GM08714 (cell line): Measurements from ENCODE around the gene INSRR.

Experiments used
- H3K4me3 ChIP-seq: fragments of 200-500 bp; sonication (Bioruptor generic); 2 replicates; pipeline ENCODE4 v1.5.1; 2014; ENCODE audit warnings: mild to moderate bottlenecking, low read length, inconsistent platforms
- ZNF274 ChIP-seq: IDR thresholded peaks from 2 replicates; pipeline ENCODE4 v1.6.1; 2012; ENCODE audit warnings: mild to moderate bottlenecking, low read depth, low read length

INSRR gene

DNA sequence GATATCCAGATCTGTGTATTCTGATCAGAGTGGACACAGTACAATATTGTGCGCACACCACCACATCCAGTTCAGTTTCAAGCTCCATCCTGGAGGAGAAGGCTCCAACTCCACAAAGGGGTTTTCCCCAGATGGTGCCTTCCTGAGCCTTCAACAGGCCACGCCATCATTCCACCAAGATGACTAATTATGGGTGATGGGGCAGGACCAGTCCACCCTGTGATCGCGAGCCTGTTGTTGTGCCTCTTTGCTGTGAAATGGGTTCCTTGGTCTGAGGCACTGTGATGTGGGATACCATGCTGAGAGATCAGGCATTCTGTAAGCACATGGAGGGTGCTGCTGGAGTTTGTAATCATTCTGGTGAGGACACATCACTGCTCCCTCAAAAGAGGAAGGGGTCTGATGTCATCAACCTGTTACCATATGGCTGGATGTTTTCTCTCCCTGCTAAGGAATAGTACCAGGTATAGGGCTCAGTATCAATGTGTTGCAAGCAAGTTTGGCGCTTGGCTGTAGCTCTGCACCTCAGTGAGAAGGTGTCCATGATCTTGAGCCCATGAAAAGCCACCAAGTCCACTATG lies 35.6 kb downstream of the INSRR start:
- H3K4me3 ChIP-seq: no peak overlapping the region
- no peak for TF ChIP-seq ZNF274

GRCh38 chr1:156822680-156823079 lies 36.2 kb downstream of the INSRR start:
- no peak overlapping the region for H3K4me3 ChIP-seq
- TF ChIP-seq ZNF274: no peak

DNA sequence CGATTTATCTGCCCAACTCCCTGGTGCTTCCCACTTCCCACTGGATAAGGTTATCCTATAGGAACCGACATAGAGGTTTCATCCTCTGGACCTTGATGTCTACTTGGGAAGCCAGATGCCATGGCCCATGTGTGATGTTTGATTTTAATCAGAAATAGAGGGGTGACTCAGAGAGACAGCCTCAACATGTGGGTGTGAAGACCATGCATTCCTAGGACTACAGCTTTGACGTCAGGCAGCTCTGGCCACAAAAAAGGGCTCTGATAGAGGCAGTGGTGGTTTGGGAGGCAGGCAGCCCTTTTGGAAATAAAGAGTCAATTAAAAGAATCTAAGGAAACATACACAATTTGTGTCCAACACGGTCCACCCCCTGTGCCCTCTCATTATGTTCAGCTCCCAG lies 37.1 kb downstream of the INSRR start:
- no peak overlapping the region for H3K4me3 ChIP-seq
- TF ChIP-seq ZNF274: no peak

GRCh38 chr1:156816561-156817328 lies 42.2 kb downstream of the INSRR start, which contains the start of gene SH2D2A:
Gene SH2D2A, minus strand, starts transcription at chr1:156816848. Its CDS starts 140 bp downstream, at chr1:156816708.
- H3K4me3 ChIP-seq: no peak within 1 kb of the TSS; the same call in 1 of the 2 replicates

GRCh38 chr1:156815961-156816422 lies 42.9 kb downstream of the INSRR start:
- TF ChIP-seq ZNF274: no peak
- no peak overlapping the region; the same call in 1 of the 2 replicates for H3K4me3 ChIP-seq

More at GRCh38 chr1:156816561-156817328, 42.2 kb downstream of the INSRR start, which contains the start of gene SH2D2A:
- no peak for TF ChIP-seq ZNF274

DNA sequence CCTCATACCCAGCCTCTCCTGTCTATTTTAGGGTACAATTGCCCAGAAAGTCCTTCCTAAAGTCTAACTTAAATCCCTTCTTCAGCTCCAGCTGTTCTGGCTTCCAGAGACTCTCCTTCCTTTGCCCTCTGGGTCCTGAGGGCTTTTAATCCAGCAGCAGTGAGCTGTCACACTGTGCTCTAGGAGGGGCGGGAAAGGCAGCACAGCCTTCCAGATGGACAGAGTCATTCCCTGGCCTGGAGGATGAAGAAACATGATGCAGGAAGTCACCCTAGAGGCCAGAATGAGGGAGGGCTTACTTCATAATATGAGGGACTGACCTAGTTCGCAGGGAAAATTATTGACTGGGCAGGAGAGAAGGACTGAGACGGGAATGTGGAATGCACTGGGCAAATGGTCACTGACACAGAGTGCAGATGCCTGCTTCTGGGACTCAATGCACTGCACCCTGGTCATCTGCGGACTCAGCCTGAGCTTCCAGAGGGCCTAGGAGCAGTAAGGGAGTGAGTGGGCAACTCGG lies 43.5 kb downstream of the INSRR start:
- H3K4me3 ChIP-seq: no peak overlapping the region
- TF ChIP-seq ZNF274: no peak

DNA sequence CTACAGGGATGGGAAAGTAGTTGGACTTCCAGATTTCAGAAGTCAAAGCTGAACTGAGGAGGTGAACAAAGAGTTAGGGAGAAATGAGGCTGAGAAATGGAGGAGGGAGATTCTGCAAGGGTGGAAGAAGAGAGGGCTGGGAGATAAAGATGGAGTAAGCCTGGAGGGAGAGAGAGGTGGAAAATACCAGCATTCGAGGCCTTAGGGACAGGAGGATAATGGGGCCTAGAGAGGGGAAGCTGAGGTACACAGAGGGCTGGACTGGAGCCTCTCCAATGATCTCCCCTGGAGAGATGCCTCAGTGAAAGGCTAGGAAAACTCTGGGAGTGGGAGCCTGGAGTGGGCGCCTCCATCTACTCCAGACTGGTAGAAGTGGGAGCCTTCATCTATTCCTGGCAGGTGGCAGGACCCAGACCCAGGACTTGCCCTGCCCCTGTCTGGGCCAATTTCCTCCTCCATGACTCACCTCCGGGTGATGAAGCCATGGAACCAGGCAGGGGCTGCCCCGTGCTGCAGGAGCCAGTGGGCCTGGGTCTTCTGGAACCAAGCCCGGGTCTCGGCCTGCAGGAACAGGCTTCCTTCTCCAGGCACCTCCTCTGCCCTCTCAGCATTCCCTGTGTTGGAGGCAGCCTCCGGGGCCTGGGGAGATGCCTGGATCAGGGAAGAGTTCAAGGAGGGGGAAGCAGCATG lies 44.2 kb downstream of the INSRR start:
- TF ChIP-seq ZNF274: no peak
- no peak overlapping the region for H3K4me3 ChIP-seq

DNA sequence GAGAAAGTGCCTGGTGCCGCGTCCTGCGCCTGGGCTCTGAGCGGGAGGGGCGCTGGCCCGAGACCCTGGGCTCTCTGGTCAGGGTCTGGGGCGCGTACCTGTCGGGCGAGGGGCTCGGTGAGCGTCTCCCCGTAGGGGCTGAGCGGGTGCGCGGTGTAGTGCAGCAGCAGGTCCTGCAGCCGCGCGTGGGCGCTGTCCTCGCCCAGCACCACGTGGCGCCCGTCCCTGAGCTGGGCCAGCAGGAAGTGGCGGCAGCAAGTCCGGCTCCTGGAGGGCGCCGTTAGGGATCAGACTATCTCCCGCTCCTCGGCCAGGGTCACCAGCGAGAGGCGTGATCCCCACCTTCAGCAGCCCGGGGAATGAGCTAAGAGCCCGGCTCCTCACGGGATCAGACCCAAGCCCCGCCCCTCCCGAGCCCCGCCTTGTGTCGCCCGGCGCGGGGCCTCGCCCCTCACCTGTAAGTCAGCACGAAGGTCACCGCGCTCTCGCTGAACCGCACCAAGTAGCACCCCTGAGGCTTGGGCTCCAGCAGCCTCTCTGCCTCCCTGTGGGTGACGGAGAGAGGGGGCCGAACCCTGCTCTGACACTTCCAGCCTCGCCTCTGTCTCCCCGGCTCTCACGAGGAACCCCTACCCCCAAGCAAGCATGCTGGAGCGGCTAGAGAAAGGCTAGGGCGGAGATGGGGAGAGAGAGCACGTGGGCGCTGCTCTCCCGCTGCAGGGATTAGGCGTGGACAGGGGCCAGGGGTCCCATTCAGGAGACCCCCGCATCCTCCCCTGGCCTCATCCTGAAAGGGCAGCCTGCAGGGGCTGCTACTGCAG lies 45.0 kb downstream of the INSRR start:
- peak overlapping the region; percentile 17; the same call in 1 of the 2 replicates for H3K4me3 ChIP-seq
- no peak for TF ChIP-seq ZNF274

- no peak overlapping the region; the same call in 1 of the 2 replicates for H3K4me3 ChIP-seq
- TF ChIP-seq ZNF274: no peak
These were observed 45.6 kb downstream of the INSRR start for GRCh38 chr1:156813298-156813697.

DNA sequence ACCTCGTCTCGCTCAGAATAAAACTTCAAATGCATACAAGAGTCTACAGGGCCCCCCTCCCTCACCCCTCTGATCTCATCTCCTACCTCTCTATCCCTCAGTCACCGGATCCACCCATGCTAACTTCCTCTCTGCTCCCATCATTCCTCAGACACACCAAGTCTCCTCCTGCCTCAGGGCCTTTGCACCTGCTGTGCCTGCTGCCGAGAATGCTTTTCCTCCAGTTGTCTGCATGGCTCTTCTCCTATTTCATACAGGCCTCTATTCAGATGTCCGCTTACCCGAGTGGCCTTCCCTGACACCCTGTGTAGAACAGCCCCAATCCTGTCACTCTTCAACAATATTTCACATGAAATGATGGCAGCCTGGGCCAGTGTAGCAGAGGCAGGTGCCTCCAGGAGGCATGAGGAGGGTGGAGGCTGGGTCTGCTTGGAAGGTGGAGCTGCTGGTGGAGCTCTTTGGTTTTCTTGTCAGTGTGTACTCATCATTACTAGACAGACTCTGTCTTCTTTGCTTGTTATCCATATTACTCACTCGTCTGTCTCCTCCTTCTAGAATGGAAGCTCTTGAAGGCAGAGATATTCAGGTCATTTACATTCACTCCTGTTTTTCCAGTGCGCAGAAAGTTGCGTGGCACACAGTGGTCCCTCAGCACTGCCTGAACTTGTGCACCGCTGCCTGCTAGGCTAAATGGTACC lies 46.5 kb downstream of the INSRR start:
- TF ChIP-seq ZNF274: no peak
- H3K4me3 ChIP-seq: no peak overlapping the region

DNA sequence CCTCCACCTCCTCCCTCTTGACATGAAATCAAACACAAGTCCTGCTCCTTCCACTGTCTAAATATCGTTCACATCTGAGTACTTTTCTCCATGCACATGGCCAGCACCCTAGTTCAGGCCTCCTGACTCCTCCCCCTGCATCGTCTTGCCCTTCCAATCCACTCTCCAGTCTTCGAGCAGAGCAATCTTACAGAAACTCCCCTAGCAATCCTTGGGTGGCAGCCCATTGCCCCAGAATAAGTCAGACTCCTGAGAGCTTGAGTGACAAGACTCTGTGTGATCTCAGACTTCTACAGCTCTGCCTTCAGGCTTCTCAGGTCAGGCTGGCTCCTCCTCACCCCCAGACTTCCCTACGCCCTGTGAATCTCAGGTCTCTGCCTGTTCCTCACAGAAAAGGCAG lies 47.7 kb downstream of the INSRR start:
- TF ChIP-seq ZNF274: no peak

DNA sequence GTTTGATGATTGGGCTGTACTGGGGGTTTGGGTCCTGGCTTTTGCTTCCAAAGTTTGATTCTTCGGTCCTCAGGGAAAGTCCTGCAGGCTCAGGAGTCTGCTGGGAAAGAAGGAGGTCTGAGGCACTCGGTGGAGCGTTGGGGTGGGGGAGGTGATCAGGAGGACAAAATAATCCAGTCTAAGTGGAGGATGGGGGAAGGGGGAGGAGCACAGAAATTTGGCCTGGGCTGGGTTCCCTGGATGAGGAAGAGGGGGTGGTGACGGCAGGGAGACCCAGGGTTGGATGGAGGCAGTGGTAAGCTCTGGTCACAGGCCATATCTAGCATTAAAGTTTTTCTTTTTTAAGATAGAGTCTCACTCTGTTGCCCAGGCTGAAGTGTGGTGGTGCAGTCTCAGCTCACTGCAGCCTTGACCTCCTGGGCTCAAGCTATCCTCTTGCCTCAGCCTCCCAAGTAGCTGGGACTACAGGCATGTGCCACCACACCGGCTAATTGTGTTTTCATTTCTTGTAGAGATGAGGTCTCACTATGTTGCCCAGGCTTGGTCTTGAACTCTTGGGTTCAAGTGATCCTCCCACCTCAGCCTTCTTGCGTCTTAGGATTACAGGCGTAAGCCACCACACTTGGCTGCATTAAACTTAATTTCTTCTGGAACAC lies 49.1 kb downstream of the INSRR start:
- TF ChIP-seq ZNF274: no peak
- H3K4me3 ChIP-seq: no peak overlapping the region

More for the DNA sequence above, 47.7 kb downstream of the INSRR start:
- no peak overlapping the region for H3K4me3 ChIP-seq
